HG02970 (cell line): Measurements from ENCODE around the gene RAPGEF6.
A peak's percentile ranks its signal among the peaks of the same experiment; 100 is the strongest.

Experiments used
- ATAC-seq: cut with Tn5 transposase; IDR thresholded peaks from one replicate; pipeline ENCODE4 v1.9.1; 2021; ENCODE audit warnings: mild to moderate bottlenecking, moderate library complexity, moderate number of reproducible peaks; ENCODE audit not compliant: unreplicated experiment, low FRiP score

Gene RAPGEF6

GRCh38 chr5:131563434-131564228, 71.4 kb downstream of the RAPGEF6 start:
- ATAC-seq: no peak

- no peak for ATAC-seq
These were observed 84.4 kb downstream of the RAPGEF6 start for GRCh38 chr5:131550606-131551005.

GRCh38 chr5:131548176-131548575, 86.9 kb downstream of the RAPGEF6 start:
- ATAC-seq: no peak

- no peak for ATAC-seq
These were observed 89.2 kb downstream of the RAPGEF6 start for GRCh38 chr5:131545845-131546244.

GRCh38 chr5:131542723-131543122, 92.3 kb downstream of the RAPGEF6 start:
- no peak for ATAC-seq

- ATAC-seq: no peak
These were observed 93.3 kb downstream of the RAPGEF6 start for GRCh38 chr5:131541762-131542161.

- no peak for ATAC-seq
These were observed 94.0 kb downstream of the RAPGEF6 start for GRCh38 chr5:131541071-131541470.

- ATAC-seq: no peak
These were observed 95.8 kb downstream of the RAPGEF6 start for GRCh38 chr5:131539251-131539650.

- ATAC-seq: no peak
These were observed 96.8 kb downstream of the RAPGEF6 start for GRCh38 chr5:131538177-131538593.

GRCh38 chr5:131536850-131537448, 98.1 kb downstream of the RAPGEF6 start:
- no peak for ATAC-seq

GRCh38 chr5:131536211-131536826, 98.7 kb downstream of the RAPGEF6 start:
- peak; percentile 93 for ATAC-seq

- no peak for ATAC-seq
These were observed 100.1 kb downstream of the RAPGEF6 start for GRCh38 chr5:131534974-131535373.

GRCh38 chr5:131533836-131534235, 101.2 kb downstream of the RAPGEF6 start:
- ATAC-seq: no peak

GRCh38 chr5:131532031-131532640, 102.9 kb downstream of the RAPGEF6 start:
- ATAC-seq: no peak

GRCh38 chr5:131530706-131531331, 104.2 kb downstream of the RAPGEF6 start:
- no peak for ATAC-seq

- no peak for ATAC-seq
These were observed 106.3 kb downstream of the RAPGEF6 start for GRCh38 chr5:131528682-131529081.

- no peak for ATAC-seq
These were observed 109.2 kb downstream of the RAPGEF6 start for GRCh38 chr5:131525805-131526204.

GRCh38 chr5:131524431-131524830, 110.6 kb downstream of the RAPGEF6 start:
- no peak for ATAC-seq

GRCh38 chr5:131523500-131524185, 111.4 kb downstream of the RAPGEF6 start:
- no peak for ATAC-seq

GRCh38 chr5:131521252-131521651, 113.8 kb downstream of the RAPGEF6 start:
- no peak for ATAC-seq
